ENCODE measurements around the gene VTI1A.

VTI1A gene

DNA sequence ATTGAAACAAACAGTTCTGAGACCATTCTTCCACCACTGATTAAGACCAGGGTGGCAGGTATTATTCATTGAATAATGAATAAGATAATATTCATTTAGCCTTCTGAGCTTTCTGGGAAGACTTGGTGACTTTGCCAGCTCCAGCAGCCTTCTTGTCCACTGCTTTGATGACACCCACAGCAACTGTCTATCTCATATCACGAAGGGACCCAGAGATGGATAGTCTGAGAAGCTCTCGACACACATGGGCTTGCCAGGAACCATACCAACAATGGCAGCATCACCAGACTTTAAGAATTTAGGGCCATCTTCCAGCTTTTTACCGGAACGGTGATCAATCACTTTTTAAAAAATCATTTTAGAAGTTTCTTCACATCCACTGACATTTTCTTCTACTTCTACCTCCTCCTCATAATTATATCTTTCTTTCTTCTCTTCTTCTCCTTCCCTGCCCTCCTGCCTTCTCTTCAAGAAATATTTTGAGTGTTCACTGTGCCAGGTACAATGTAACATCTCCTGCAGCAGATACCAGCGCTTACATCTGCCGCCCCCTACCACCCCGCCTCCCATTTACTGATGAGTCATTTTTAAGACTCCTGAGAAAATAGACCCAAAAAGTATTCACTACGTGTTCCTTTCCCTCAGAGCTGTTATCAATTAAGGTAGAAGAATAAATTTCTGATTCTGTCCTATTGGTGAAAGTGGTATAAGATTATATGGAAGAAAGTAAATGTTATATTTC lies 101.7 kb downstream of the VTI1A start:
- DNase-seq = no peak

DNA sequence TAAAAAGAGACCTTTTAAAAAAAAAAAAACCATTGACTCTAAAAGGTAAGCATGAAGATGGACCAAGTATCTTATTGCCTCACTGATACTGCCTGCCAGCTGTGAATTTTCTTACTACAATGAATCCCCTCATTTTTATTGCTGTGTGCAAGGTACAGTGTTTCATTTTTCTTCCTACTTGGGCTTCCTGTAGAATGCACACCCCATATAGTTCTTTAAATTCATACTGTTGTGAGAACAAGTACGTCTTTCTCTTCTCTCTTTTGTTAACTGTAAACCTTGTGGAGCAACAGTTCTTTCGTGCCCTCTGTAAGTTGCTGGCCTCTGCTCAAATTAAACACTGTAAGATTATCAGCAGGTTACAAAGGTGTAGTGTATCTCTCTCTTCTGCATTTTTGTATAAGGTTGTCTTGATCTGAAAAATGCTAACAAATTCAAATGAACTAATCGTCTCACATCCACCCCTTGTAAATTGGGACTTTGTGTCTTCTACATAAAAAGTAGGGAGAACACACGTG lies 105.6 kb downstream of the VTI1A start:
- no peak for DNase-seq

DNA sequence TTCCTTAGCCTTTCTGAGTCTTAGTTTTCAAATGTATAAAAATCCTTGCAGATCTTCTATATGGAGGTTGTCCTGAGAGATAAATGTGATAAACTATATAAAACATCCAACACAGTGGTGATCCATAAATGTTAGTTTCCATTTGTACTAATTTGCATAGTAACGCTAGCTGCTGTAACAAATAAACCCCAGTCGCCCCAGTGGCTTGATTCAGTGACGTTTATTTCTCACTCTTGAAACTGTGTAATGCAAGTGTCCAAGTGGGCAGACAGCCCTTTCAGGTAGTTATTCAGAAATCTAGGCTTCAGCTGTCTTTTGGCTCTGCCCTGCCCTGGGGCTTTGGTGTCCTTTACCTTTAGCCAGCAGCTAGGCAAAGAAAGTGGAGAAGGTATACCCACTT lies 106.3 kb downstream of the VTI1A start:
- no peak for DNase-seq

DNA sequence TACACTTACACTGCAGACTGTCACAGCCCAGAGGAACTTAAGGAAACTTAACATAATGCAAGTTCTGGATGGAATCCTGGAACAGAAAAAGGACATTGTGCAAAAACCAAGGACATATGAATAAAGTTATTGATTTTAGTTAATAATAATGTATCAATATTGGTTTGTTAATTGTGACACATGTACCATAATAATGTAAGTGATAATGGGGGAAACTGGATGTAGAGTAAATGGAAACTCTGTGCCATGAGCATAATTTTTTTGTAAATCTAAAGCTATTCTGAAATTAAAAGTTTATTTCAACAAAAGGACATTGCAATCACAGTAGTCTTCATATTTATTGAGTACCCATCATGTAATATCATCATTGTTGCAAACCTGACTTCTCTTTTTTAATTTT lies 107.2 kb downstream of the VTI1A start:
- DNase-seq = no peak

DNA sequence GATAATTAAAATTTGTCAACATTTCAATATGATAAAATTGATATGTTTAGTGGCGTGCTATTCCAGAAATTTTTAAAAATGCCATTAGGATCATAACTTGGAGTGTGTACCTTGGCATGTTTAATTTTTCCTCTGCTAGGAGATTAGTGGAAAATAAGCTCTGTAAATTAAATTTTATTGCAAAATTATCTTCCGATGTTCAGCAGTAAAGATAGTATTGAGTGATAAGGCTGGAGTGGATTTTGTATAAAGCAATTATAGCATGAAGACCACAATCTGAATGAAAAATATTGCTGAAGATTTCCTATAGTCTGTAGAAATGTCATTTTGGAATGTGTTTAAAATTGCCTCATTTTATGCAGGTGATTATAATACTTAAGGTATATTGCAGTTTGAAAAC lies 110.2 kb downstream of the VTI1A start:
- no peak for DNase-seq

DNA sequence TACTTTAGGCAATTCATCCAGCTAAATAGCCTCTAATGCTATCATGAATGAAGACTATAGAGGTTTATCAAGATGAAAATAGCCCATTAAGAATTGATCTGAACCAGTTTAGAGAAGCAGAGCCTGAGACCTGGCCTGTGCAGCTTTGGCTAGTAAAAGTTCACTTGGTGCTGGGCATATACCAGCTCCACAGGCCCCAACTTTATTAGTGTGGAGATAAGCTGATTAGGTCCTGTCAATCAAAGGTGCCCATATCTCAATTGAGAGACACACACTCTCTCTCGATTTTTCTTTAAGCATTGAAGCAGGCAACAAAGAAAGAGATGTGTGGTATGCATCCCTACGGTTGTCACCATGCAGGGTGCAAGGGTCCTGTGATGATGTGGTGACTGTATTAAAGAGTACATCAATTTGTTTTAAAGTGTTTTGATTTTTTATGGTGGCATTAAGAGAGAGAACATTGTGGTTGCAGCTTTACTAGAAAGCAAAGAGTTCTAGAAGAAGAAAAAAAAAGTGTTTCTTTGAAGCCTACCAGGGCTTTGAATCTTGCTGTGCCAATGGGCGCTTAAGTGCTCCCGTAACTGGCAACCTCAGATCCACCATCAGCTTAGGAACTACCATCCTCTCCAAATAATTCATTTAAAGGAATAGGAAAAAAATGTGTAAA lies 111.6 kb downstream of the VTI1A start:
- DNase-seq = no peak

DNA sequence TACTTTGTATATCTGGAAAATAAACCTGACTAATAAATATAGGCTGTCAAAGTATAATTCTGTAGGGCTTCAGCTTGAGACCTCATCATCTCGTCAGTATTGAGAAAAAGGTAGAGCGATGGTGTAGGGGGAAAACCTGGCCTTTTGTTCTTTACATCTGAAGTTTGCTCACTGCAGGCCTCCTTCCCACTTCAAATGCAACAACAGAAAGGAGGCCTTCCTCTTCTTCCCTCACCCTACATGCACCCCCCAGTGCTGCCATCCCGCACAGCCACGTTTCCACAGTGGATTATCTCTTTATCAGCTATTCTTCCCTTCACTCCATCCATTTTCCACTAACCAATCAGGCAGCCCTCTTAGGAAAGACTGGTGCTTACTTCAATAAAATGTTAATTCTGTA lies 112.3 kb downstream of the VTI1A start:
- no peak for DNase-seq

DNA sequence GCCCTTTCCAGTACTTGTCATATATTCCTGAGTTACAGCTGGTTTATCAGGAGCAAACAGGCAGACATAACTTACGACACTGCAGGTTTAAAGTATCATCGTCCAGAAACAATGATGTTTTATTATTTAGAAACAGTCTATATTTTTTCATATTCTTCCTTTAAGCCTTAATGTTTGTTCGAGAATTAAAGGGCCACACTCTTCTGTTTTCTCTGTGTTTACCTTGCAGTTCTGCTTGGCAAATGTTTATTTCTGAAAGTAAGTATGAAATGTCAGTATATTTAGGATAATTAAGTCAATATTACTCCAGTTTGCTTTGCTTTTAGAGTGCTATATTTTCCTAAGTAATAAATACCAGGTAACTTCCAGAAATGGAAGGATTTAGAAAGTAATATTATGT lies 115.1 kb downstream of the VTI1A start:
- no peak for DNase-seq

DNA sequence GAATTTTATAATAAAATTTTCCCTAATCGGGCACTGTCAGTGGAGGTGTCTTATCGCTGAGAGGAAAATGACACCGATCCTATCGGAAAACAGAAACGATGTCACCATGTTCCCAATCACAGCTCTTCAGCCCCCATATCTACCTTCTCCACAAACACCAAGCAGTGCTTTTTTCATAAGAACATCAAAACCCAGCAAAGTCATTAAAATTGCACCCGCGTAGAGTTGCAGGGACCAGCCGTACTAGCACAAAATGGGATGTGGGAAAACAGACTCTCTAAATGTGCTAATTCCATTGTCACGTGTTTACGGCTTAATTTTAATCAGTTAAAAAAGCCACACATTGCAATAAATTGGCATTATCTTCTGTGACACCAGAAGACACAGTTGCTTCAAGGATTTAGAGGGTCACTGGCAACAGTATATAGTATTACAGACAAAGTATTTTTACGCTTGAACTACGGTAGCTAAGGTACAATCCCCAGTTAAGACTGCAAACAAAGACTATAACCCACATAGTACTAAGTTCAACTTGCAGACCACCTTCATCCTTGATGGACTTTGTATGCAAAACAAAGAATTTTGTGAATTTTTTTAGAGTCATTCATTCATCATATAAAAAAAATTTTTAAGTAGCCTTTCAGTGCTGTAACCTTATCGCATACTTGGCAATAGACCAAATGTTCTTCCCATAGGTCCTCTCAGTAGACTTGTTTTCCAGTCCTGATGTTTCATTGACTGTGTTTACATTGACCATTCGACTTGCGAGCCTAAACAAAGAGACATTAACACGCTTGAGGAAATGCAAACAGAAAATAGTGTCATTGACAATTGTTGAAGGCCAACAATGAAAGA lies 116.0 kb downstream of the VTI1A start:
- no peak for DNase-seq

DNA sequence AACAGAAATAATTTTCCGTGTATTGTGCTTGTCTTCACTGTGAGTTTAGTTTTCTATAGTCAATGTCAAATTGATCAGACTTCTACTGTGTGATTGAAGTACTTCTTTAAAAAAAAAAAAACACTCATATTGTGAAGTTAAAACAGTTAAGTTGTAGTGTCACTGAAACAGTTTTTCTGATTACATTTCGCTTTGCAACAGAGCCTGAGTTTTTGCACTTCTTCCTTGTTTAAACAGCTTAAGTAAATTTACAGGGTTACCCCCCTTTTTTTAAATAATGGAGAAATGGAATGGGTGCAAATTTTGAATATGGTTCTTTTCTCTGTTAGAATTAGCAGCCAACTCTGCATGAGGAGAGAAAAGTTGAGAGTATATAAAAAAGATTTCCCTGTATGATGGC lies 117.3 kb downstream of the VTI1A start:
- no peak for DNase-seq

DNA sequence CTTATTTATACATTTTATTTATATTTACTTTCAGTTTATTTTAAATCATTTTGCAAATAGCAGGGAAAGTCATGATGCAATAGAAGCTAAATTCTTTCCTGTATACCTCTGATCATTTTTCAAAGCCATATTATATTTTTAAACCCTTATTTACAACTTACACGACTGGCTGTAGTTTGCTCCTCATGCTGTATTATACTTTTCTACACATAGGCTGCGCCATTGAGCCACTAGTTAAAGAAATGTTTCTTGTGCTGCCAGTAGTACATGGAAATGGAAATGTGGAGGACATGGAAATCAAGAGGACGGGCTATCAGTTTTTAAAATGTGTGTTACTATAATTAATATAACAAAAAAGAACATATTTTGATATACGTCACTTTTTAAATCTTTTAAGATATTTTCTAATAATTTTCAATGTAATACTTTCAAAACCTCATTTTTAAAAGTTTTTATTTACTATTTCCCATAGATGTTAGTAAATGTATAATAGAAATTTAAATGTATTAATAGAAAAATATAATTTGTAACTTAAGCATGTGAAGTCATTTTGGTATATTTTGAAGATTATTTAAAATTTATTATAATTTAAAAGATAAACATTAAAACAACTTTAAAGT lies 118.5 kb downstream of the VTI1A start:
- no peak for DNase-seq

DNA sequence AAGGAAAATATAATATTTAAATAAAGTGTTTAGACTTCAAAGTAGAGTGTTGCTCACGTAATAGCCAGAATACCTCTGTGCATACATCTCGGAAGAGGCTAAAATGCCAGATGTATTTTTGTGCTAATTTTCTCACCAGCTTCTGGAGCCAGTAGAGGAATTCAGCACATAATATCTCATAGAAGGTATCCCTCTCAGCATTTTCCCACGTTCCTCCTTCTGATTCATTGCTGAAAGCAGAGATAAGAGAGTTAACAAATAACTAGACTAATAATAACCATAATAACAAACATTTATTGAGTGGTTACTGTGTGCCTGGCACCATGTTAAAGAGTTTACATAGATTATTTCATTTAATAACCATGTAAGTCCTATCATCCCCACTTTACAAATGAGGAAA lies 123.6 kb downstream of the VTI1A start:
- no peak for DNase-seq

DNA sequence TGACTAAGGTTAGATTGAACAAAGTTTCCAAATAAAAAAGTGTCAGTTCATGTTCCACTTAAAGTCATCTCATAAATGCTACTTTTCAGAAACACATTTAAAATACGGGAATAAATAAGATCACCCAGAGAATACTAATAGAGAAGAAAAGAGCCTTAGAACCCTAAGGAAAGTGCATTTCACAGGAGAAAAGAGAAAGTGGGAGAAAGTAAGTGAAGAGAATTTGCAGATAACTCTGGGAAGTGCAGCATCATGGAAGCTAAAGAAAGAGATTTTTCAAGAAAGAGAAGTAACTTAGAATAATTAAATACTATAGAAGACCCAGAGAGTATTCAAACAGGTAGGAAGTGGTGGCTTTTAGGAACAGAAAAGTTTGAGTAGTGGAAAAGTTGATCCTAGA lies 132.6 kb downstream of the VTI1A start:
- DNase-seq = no peak

DNA sequence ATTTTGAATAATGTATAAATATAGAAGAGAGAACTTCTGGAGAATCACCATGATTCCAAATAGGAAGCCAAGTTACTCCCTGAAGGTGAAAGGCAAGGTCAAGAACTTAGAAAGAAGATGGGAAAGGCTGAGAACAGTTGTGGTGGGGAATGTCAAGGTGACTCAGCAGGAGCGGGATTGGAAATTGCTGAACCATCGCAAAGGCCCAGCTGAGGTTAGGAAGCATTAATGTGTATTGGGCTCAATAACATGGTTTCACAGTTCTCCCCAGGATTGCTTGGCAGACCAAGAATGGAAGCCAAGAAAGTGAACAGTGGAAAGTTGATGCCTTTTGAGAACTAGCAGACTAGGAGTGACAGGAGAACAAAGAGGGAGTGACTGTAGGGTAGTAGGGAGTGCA lies 133.3 kb downstream of the VTI1A start:
- DNase-seq = no peak

DNA sequence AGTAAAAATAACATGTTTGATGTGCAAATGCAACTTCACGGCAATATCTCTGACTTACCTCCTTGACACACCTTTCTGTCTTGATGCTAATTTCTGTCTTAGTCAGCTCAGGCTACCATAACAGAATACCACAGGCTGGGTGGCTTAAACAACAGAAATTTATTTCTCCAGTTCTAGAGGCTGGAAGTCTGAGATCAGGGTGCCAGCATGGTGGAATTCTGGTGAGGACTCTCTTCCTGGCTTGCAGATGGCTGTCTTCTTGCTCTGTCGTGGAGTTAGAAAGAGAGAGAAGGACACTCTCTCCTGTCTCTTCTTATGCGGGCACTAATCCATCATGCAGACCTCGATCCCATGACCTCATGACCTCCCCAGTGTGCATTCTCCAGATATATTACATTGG lies 134.9 kb downstream of the VTI1A start:
- DNase-seq = no peak

DNA sequence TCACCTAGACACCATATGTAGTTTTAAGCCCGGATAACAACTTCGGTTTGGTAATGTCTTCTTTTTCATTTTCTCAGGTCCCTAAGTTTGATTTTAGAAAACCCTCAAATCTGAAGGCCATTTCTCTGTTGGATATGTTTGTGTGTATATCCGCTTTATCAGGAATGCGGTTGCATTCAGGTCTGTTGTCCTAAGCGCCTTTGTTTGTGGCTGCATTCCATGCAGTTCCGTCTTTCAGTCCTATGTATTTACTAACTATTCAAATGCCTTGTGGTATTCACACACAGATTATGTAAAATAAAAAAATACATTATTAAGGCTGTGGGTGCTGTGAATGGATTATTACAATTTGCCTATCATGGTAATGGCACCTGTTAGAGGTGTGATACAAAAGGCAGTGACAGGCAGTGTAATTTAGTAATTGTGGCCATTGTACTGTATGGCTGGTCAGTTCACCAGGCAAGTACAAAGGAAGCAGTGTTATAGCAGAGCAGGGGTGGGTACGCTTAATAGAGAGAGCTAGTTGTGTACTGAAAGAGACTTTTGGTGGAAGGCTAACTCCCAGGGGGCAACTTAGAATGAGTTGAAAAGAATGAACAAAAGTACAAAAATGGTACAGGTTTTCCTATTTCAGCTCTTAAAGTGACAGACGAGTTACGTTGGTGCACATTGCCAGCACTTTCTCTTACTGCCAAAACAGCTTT lies 136.4 kb downstream of the VTI1A start:
- no peak for DNase-seq

DNA sequence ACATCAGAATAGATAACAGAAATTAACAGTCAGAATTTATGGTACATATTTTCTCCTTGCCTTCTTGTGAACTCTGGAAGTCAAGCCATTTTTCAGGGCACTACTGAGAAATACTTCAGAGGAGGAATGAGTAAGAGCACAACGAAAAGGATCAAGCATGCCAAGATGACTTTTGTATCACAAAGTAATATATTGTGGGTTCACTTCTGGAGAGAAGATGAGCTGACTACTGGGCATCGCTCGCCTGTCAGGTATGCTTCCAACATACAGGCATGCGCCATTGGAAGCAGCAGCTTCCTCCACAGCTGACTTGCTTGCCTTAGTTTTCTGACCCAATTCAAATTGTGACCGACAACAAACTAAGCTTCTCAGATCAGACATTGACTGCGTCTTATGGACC lies 137.3 kb downstream of the VTI1A start:
- DNase-seq = no peak

DNA sequence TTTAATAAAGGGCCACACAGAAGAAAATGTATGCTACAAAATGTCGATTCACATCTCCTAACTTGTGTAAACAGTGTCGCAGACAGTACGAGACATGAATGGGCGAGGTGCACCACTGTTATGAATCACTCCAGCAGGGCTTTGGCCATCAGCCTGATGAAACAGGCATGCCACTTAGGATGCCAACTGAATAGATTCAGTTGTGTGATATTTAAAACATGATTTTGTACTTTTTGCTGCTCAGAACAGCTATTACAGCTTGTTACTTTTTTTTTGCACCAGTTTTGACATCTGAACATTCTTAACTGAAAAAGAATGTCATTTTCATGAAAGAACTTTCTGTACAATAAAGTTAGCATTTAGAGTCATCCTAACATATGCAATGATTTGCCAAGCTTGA lies 138.1 kb downstream of the VTI1A start:
- no peak for DNase-seq

DNA sequence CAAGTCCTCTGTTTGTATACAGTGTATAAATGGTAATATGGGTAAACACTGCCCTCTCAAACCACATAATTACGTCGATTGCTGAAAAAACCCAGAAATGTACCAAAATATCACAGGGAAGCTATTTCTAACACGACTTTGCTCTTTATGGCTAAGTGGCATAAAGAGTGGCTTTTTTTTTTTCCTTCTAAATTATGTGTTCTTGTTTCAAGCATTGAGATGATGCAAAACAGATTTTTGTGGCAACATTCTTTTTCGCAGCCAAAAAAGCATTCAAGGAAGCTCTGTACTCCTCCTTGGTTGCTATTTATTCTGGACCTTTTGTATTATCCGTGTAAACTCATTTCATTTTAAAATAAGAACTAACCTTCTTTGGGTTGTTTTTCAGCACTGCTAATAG lies 138.9 kb downstream of the VTI1A start:
- no peak for DNase-seq

DNA sequence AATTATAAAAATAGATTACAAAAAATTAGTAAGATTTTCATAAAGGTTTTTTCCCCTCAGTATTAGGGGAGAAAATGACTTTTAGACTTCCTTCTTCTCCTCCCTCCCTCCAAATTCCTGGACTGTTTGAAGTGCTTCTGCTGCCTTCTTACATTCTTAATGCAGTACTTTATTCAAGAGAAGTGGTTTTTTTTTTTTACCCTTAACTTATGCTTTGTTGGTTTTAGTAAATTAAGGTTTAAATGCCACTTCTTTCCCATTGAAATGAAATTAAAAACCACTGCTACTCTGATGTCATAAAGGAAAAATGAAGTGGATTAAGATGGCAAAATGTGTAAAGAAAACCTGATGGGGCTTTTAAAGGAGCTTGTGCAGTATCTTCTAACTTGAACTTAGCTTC lies 140.7 kb downstream of the VTI1A start:
- DNase-seq = no peak

DNA sequence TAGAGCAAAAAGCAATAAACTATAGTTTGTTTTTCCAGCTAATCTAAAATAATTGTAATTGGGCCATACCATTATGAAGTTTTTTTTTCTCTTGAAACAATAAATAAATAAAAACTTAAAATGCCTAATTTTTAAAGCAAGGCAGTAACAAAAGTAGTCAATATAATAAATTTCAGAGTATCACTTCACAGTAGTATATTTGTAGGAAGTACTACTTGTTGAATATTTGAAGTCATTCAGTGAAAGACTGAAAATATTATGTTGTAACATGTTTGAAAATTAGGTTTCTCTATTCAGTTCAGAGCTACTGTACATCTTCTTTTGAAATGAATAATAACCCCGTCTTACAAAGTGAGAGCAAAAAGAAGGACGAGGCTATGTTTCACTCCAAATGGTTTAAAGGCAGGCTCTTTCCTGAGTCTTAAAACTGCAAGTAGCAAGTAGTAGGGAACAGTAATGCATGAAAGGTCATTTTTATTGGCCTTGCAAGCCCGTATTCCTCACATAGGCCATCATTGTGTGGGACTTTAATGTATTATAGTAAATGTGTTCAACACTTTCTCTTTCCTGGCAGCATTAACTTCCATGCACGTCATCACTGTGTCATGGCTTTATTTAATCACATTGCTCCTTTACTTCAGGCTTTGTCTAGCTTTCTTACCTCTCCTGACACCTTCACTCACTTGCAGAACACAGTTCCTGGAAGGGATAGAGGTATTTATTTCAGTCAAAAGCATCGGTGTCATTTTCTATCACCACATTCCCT lies 141.4 kb downstream of the VTI1A start:
- no peak for DNase-seq

DNA sequence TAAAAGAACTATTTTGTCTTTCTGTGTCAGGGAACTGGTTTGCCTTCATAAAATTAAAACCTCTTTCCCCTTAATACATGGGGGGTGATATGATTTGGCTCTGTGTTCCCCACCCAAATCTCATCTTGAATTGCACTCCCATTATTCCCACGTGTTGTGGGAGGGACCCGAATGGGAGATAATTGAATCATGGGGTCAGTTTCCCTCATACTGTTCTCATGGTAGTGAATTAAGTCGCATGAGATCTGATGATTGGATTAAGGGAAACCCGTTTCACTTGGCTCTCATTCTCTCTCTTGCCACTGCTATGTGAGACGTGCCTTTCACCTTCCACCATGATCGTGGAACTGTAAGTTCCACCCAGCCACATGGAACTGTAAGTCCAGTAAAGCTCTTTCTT lies 142.1 kb downstream of the VTI1A start:
- DNase-seq = no peak
